ENCODE results near the gene TMEM179B. TPM values are rescaled to one million over a fixed set of nuclear protein-coding genes. Genes with fewer than 3 reads are reported as not detected.
"Not testable (repeated sequence)": the region's sequence is repeated elsewhere in the genome, so short reads cannot be mapped to it uniquely, and the experiment has no call there.

The TMEM179B gene
- total RNA-seq, 6 experiments from 2014 or later, result 23.9 to 47.6 (median 29.1) TPM

DNA sequence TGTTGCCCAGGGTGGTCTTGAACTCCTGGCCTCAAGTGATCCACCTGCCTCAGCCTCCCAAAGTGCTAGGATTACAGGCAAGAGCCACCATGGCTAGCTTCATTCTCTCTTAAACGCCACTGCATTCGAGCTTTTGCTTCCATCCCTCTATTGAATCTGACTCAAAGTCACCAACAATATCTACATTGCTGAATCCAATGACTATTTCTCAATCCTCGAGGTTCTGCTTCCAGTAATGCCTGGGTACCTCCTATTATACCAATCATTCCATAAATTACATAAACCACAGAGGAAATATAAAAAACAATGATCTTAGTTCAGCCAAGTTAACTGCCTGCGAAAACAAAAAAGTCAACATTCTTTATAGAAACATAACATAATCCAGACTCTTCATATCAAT, 29.9 kb downstream of the TMEM179B start:
- Histone ChIP-seq H3K4me1 (no peaks in the 10 kb centered on the region), H3K27me3 (no peaks in the 10 kb centered on the region), H3K4me3 (no peak overlapping the region), H3K36me3 (peaks cover 0 to 54% (median 22%) of the 10 kb centered on the region in 4 donors), H3K9me3 (no peaks in the 10 kb centered on the region), H3K27ac (no peak overlapping the region)
- no peak for ATAC-seq
- intact Hi-C loops (cut with DNase I), result no loop called here
- 83% methylated on average over 4 of the region's 4 CpGs for WGBS (ENCODE audit: insufficient coverage, low coverage, low lambda C conversion rate, missing lambda C conversion rate)
- DNase-seq, result no peak
- TF ChIP-seq, protein P1, sequence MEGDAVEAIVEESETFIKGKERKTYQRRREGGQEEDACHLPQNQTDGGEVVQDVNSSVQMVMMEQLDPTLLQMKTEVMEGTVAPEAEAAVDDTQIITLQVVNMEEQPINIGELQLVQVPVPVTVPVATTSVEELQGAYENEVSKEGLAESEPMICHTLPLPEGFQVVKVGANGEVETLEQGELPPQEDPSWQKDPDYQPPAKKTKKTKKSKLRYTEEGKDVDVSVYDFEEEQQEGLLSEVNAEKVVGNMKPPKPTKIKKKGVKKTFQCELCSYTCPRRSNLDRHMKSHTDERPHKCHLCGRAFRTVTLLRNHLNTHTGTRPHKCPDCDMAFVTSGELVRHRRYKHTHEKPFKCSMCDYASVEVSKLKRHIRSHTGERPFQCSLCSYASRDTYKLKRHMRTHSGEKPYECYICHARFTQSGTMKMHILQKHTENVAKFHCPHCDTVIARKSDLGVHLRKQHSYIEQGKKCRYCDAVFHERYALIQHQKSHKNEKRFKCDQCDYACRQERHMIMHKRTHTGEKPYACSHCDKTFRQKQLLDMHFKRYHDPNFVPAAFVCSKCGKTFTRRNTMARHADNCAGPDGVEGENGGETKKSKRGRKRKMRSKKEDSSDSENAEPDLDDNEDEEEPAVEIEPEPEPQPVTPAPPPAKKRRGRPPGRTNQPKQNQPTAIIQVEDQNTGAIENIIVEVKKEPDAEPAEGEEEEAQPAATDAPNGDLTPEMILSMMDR (IDR thresholded peaks at IDR 0.05), result no peak

DNA sequence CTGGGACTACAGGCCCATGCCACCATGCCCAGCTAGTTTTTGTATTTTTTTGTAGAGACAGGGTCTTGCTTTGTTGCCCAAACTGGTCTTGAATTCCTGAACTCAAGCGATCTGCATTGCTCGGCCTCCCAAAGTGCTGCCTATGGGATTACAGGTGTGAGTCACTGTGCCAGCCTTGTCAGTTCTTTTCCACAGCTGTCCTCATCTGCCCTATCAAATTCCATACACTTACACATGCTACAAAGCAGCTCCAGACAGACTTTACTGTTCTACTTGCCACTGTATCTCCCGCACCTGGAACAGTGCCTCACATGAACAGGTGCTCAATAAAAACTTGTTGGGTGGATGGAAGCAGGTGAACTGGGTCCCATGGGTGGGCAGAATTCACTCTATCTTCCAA, 36.5 kb downstream of the TMEM179B start:
- Histone ChIP-seq H3K4me1 (no peaks in the 10 kb centered on the region), H3K9me3 (no peaks in the 10 kb centered on the region), H3K36me3 (peaks cover 9 to 84% (median 53%) of the 10 kb centered on the region in 4 donors), H3K27me3 (no peaks in the 10 kb centered on the region), H3K4me3 (no peak overlapping the region), H3K27ac (no peak overlapping the region)
- WGBS (ENCODE audit: insufficient coverage, low coverage, low lambda C conversion rate, missing lambda C conversion rate), result 90% methylated on average over 2 of the region's 3 CpGs
- TF ChIP-seq, protein P1 (IDR thresholded peaks at IDR 0.05), result no peak
- no peak for TF ChIP-seq POLR2A (IDR thresholded peaks at IDR 0.05)
- intact Hi-C loops (cut with DNase I), result no loop called here
- ATAC-seq (no peak), DNase-seq (no peak)

- H3K36me3 ChIP-seq, result peaks cover 9 to 48% (median 31%) of the 10 kb centered on the region in 4 donors
- ATAC-seq, result not testable (repeated sequence)
Measured at GRCh38 chr11:62828130-62828529, 40.9 kb downstream of the TMEM179B start.

DNA sequence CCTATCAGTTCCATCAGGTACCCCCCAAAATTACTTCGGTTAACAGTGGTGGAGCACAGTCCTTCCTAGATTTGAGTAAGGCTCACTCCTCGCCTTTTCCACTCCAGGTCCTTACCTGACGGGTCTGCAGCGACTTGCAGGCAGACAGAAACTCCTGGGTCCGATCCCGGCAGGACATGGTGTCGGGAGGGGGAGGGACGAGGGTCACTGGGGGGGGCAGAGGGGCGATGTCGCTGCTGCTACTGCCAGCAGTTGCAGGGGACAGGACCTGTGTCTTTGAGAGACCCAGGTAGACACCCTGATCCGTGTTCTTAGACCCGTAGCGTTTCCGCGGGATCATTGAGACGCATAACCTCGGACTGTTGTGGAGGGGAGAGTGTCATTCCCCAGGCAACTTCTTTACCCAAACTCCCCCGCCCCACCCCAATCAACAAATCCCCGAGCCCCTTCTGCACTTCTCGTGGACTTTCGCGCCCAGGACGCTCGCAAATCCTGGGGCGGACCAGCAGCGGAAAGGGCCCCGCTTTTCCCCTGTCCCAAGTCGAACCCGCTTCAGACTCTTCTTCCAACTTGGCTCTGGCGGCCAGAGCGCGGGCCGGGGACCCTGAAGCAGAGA, 43.8 kb downstream of the TMEM179B start:
- Histone ChIP-seq H3K27ac (peak overlapping the region; percentile 84 to 90 (median 88)), H3K27me3 (no peaks in the 10 kb centered on the region), H3K4me1 (peaks cover 0 to 29% (median 9%) of the 10 kb centered on the region in 4 donors), H3K4me3 (peak overlapping the region; percentile 80 to 99 (median 80)), H3K9me3 (no peaks in the 10 kb centered on the region), H3K36me3 (peaks cover 0 to 38% (median 16%) of the 10 kb centered on the region in 4 donors)
- ATAC-seq, result no peak
- WGBS (ENCODE audit: insufficient coverage, low coverage, low lambda C conversion rate, missing lambda C conversion rate), result 1% methylated on average over 23 of the region's 33 CpGs
- TF ChIP-seq, protein P1 (IDR thresholded peaks at IDR 0.05), result no peak
- no peak for TF ChIP-seq POLR2A (IDR thresholded peaks at IDR 0.05)
- no peak for DNase-seq
- intact Hi-C loops (cut with DNase I), result no loop called here

More at GRCh38 chr11:62828130-62828529, 40.9 kb downstream of the TMEM179B start:
- intact Hi-C loops (cut with DNase I); H3K4me3 ChIP-seq; H3K27ac ChIP-seq; H3K9me3 ChIP-seq; DNase-seq; H3K27me3 ChIP-seq: not testable (repeated sequence)
- H3K4me1 ChIP-seq, result peaks cover 0 to 20% (median 6%) of the 10 kb centered on the region in 4 donors
- WGBS (ENCODE audit: insufficient coverage, low coverage, low lambda C conversion rate, missing lambda C conversion rate), result 98% methylated on average over 5 of the region's 8 CpGs

- 2% methylated on average over 22 of the region's 65 CpGs for WGBS (ENCODE audit: insufficient coverage, low coverage, low lambda C conversion rate, missing lambda C conversion rate)
- H3K36me3 ChIP-seq, result peaks cover 0 to 33% (median 13%) of the 10 kb centered on the region in 4 donors
- peak within 1 kb of the TSS; percentile 84 to 90 (median 88) for H3K27ac ChIP-seq
- no peaks in the 10 kb centered on the region for H3K9me3 ChIP-seq
- TF ChIP-seq, protein P1 (IDR thresholded peaks at IDR 0.05), result no peak
- TF ChIP-seq POLR2A (IDR thresholded peaks at IDR 0.05), result peak; percentile 80
- ATAC-seq, result peak; percentile 96 to 98 (median 98)
- peak within 1 kb of the TSS; percentile 80 to 99 (median 80) for H3K4me3 ChIP-seq
- peak; percentile 99 to 100 (median 100) for DNase-seq
- intact Hi-C loops (cut with DNase I), result no loop called here
- no peaks in the 10 kb centered on the region for H3K27me3 ChIP-seq
- peaks cover 0 to 29% (median 9%) of the 10 kb centered on the region in 4 donors for H3K4me1 ChIP-seq
Measured at GRCh38 chr11:62831520-62832335, 44.5 kb downstream of the TMEM179B start, which contains the start of gene STX5. STX5 (minus strand) TSS chr11:62832051; CDS start chr11:62831243, 808 bp downstream.

Measured in right lobe of liver (tissue), 6 donors.